ENCODE measurements around the gene ZNF574. TPM values are rescaled to one million over a fixed set of nuclear protein-coding genes. Genes with fewer than 3 reads are reported as not detected.

ZNF574 gene
- total and polyA plus RNA-seq, 8 donors: 9.4 to 15.4 (median 12.7) TPM

GRCh38 chr19:42057846-42058245 is 18.1 kb upstream of the ZNF574 start:
- no peak for TF ChIP-seq CTCF (IDR thresholded peaks at IDR 0.05)
- no peak for ATAC-seq
- Histone ChIP-seq H3K4me1 (no peaks in the 10 kb centered on the region), H3K27me3 (no peaks in the 10 kb centered on the region), H3K27ac (no peak overlapping the region), H3K4me3 (no peak overlapping the region), H3K9me3 (no peaks in the 10 kb centered on the region), H3K36me3 (no peaks in the 10 kb centered on the region)
- intact Hi-C loops (cut with DNase I): no loop called here
- DNase-seq: peak in 1 of 4 donors; percentile 37

DNA sequence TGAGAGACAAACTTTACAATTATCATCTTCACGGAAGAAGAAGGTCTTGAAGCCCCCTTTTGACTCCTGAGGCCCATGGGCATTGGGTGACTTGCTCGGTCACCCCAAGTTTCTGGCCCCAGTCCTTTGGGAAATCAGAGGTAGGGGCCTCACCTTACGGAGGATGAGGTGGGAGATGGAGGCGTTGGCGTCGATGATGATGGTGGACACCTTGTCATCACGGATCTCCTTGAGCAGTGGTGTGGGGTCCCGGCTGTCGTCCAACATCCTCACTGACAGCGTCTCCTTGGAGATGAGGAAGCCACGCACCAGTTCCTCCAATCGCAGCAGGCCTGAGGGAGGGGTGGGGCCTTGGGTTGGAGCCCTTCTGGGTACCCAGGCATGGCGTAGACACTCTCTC is 16.8 kb upstream of the ZNF574 start:
- DNase-seq: peak in 1 of 4 donors; percentile 29
- Histone ChIP-seq H3K27ac (no peak overlapping the region), H3K27me3 (no peaks in the 10 kb centered on the region), H3K9me3 (no peaks in the 10 kb centered on the region), H3K4me3 (no peak overlapping the region), H3K4me1 (no peaks in the 10 kb centered on the region), H3K36me3 (no peaks in the 10 kb centered on the region)
- no peak for ATAC-seq
- no peak for TF ChIP-seq CTCF (IDR thresholded peaks at IDR 0.05)
- intact Hi-C loops (cut with DNase I): no loop called here

GRCh38 chr19:42060117-42060516 is 15.8 kb upstream of the ZNF574 start:
- intact Hi-C loops (cut with DNase I): no loop called here
- no peak for DNase-seq
- Histone ChIP-seq H3K27me3 (peaks cover 0 to 4% of the 10 kb centered on the region in 2 donors), H3K27ac (no peak overlapping the region), H3K4me3 (no peak overlapping the region), H3K9me3 (no peaks in the 10 kb centered on the region), H3K4me1 (no peaks in the 10 kb centered on the region), H3K36me3 (no peaks in the 10 kb centered on the region)
- no peak for ATAC-seq
- no peak for TF ChIP-seq CTCF (IDR thresholded peaks at IDR 0.05)

DNA sequence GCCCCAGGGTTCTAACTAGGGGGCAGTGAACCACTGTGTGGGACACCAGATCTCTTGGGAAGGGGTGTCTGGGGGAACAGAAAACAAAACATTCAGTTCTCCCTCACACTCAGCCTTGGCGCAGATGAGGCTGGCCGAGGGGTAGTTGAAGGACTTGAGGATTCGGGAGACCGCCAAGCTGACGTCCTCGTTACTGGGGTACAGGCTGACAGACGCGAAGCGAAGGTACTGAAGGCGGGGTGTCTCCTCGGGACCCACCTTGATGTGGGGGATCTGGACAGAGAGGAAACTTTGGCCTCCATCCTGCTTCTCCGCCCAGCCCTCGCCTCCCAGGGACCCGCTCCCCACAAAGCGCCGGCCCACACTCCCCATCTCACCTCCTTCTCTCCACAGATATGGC is 13.6 kb upstream of the ZNF574 start:
- no peak for TF ChIP-seq CTCF (IDR thresholded peaks at IDR 0.05)
- intact Hi-C loops (cut with DNase I): no loop called here
- no peak overlapping the region for H3K4me3 ChIP-seq

GRCh38 chr19:42064432-42064831 is 11.5 kb upstream of the ZNF574 start:
- no peak overlapping the region for H3K4me3 ChIP-seq
- no peak for TF ChIP-seq CTCF (IDR thresholded peaks at IDR 0.05)
- intact Hi-C loops (cut with DNase I): no loop called here
- ATAC-seq (no peak), DNase-seq (no peak)
- H3K9me3 ChIP-seq: no peaks in the 10 kb centered on the region
- no peaks in the 10 kb centered on the region for H3K36me3 ChIP-seq
- peaks cover 14 to 46% of the 10 kb centered on the region in 2 donors for H3K27me3 ChIP-seq
- no peaks in the 10 kb centered on the region for H3K4me1 ChIP-seq
- no peak overlapping the region for H3K27ac ChIP-seq

More for the DNA sequence above, 13.6 kb upstream of the ZNF574 start:
- H3K27ac ChIP-seq: no peak overlapping the region
- H3K36me3 ChIP-seq: no peaks in the 10 kb centered on the region
- no peak for DNase-seq
- no peaks in the 10 kb centered on the region for H3K4me1 ChIP-seq
- no peak for ATAC-seq
- H3K27me3 ChIP-seq: peaks cover 0 to 26% of the 10 kb centered on the region in 2 donors
- no peaks in the 10 kb centered on the region for H3K9me3 ChIP-seq
